ENCODE measurements around the gene EDIL3. TPM values are rescaled to one million over a fixed set of nuclear protein-coding genes. Genes with fewer than 3 reads are reported as not detected.

The EDIL3 gene
- total and polyA plus RNA-seq, 2 donors (not counting 1 experiment from before 2014, with no cell fraction given): 12.1 to 149 TPM

GRCh38 chr5:84148651-84149050 lies 236.0 kb downstream of the EDIL3 start:
- DNase-seq (ENCODE audit: low read depth in 2 of 2): no peak
- Histone ChIP-seq H3K4me3 (replicated peaks in 1 of 4; ENCODE audit: control extremely low read depth in 1 of 4, insufficient read depth in 1 of 4, low read depth in 3 of 4, low read length in 4 of 4) (no peak overlapping the region), H3K9ac (ENCODE audit: insufficient read depth, low read length) (no peak overlapping the region), H3K9me3 (ENCODE audit: control insufficient read depth, insufficient read depth, low read depth, low read length) (no peaks in the 10 kb centered on the region), H4K20me1 (ENCODE audit: control insufficient read depth, extremely low read depth, insufficient read depth, low read length) (no peaks in the 10 kb centered on the region), H3K4me2 (ENCODE audit: extremely low read depth, insufficient read depth, low read length) (no peak overlapping the region), H3K4me1 (ENCODE audit: control insufficient read depth, extremely low read depth, insufficient read depth, low read length) (no peaks in the 10 kb centered on the region), H3K36me3 (ENCODE audit: control insufficient read depth, insufficient read depth, low read length) (no peaks in the 10 kb centered on the region), H2AFZ (ENCODE audit: low read length) (no peak overlapping the region), H3K79me2 (ENCODE audit: control insufficient read depth, insufficient read depth, low read length) (no peaks in the 10 kb centered on the region), H3K27ac (ENCODE audit: insufficient read depth, low read length) (no peak overlapping the region), H3K27me3 (ENCODE audit: control insufficient read depth, insufficient read depth, low read length) (no peaks in the 10 kb centered on the region)
- TF ChIP-seq EZH2 (IDR thresholded peaks at IDR 0.05; ENCODE audit: low read length, missing control alignments): no peak
- no peak for TF ChIP-seq CTCF (conservative IDR thresholded peaks at IDR 0.05 in 1 of 2, IDR thresholded peaks at IDR 0.05 in 1 of 2; ENCODE audit: low read depth in 1 of 2, low read length in 2 of 2)

- Histone ChIP-seq H2AFZ (ENCODE audit: low read length) (no peak overlapping the region), H3K4me3 (replicated peaks in 1 of 4; ENCODE audit: control extremely low read depth in 1 of 4, insufficient read depth in 1 of 4, low read depth in 3 of 4, low read length in 4 of 4) (no peak overlapping the region), H3K9ac (ENCODE audit: insufficient read depth, low read length) (no peak overlapping the region), H3K27ac (ENCODE audit: insufficient read depth, low read length) (no peak overlapping the region), H4K20me1 (ENCODE audit: control insufficient read depth, extremely low read depth, insufficient read depth, low read length) (no peaks in the 10 kb centered on the region), H3K9me3 (ENCODE audit: control insufficient read depth, insufficient read depth, low read depth, low read length) (no peaks in the 10 kb centered on the region), H3K36me3 (ENCODE audit: control insufficient read depth, insufficient read depth, low read length) (no peaks in the 10 kb centered on the region), H3K4me1 (ENCODE audit: control insufficient read depth, extremely low read depth, insufficient read depth, low read length) (no peaks in the 10 kb centered on the region), H3K27me3 (ENCODE audit: control insufficient read depth, insufficient read depth, low read length) (no peaks in the 10 kb centered on the region), H3K4me2 (ENCODE audit: extremely low read depth, insufficient read depth, low read length) (no peak overlapping the region), H3K79me2 (ENCODE audit: control insufficient read depth, insufficient read depth, low read length) (no peaks in the 10 kb centered on the region)
- DNase-seq (ENCODE audit: low read depth in 2 of 2): no peak
- no peak for TF ChIP-seq EZH2 (IDR thresholded peaks at IDR 0.05; ENCODE audit: low read length, missing control alignments)
- no peak for TF ChIP-seq CTCF (conservative IDR thresholded peaks at IDR 0.05 in 1 of 2, IDR thresholded peaks at IDR 0.05 in 1 of 2; ENCODE audit: low read depth in 1 of 2, low read length in 2 of 2)
These were observed 247.1 kb downstream of the EDIL3 start for GRCh38 chr5:84137541-84137940.

- peak; percentile 6 to 27 for DNase-seq (ENCODE audit: low read depth in 2 of 2)
These were observed 253.3 kb downstream of the EDIL3 start for GRCh38 chr5:84131372-84131771.

More at GRCh38 chr5:84131372-84131771, 253.3 kb downstream of the EDIL3 start:
- H3K27ac ChIP-seq (ENCODE audit: insufficient read depth, low read length): no peak overlapping the region
- H3K4me1 ChIP-seq (ENCODE audit: control insufficient read depth, extremely low read depth, insufficient read depth, low read length): no peaks in the 10 kb centered on the region
- no peak overlapping the region for H2AFZ ChIP-seq (ENCODE audit: low read length)
- H3K9me3 ChIP-seq (ENCODE audit: control insufficient read depth, insufficient read depth, low read depth, low read length): no peaks in the 10 kb centered on the region
- no peaks in the 10 kb centered on the region for H3K36me3 ChIP-seq (ENCODE audit: control insufficient read depth, insufficient read depth, low read length)
- no peak overlapping the region for H3K4me2 ChIP-seq (ENCODE audit: extremely low read depth, insufficient read depth, low read length)
- no peaks in the 10 kb centered on the region for H4K20me1 ChIP-seq (ENCODE audit: control insufficient read depth, extremely low read depth, insufficient read depth, low read length)
- H3K27me3 ChIP-seq (ENCODE audit: control insufficient read depth, insufficient read depth, low read length): no peaks in the 10 kb centered on the region
- no peak overlapping the region for H3K9ac ChIP-seq (ENCODE audit: insufficient read depth, low read length)
- H3K79me2 ChIP-seq (ENCODE audit: control insufficient read depth, insufficient read depth, low read length): no peaks in the 10 kb centered on the region
- no peak for TF ChIP-seq CTCF (conservative IDR thresholded peaks at IDR 0.05 in 1 of 2, IDR thresholded peaks at IDR 0.05 in 1 of 2; ENCODE audit: low read depth in 1 of 2, low read length in 2 of 2)
- TF ChIP-seq EZH2 (IDR thresholded peaks at IDR 0.05; ENCODE audit: low read length, missing control alignments): no peak
- no peak overlapping the region for H3K4me3 ChIP-seq (replicated peaks in 1 of 4; ENCODE audit: control extremely low read depth in 1 of 4, insufficient read depth in 1 of 4, low read depth in 3 of 4, low read length in 4 of 4)

Data from fibroblast of lung (primary cell).